IPS DF 6.9 (cell line): ENCODE results near the gene TAB2.
"Not testable (repeated sequence)": the region's sequence is repeated elsewhere in the genome, so short reads cannot be mapped to it uniquely, and the experiment has no call there.

Experiments
- DNase-seq: peaks from one replicate; pipeline ENCODE4 v3.0.0-alpha.2; 2013; ENCODE audit warnings: low read depth, low spot score
- H3K27ac ChIP-seq: one replicate; pipeline ENCODE4 v1.5.1; 2013; ENCODE audit warnings: low read length, control low read depth
- H3K27me3 ChIP-seq: 2 replicates; pipeline ENCODE4 v1.6.1; 2013; ENCODE audit warnings: mild to moderate bottlenecking, low read length; ENCODE audit not compliant: control insufficient read depth, insufficient read depth
- H3K36me3 ChIP-seq: 2 replicates; pipeline ENCODE4 v1.6.1; 2013; ENCODE audit warnings: low read length; ENCODE audit not compliant: control insufficient read depth, insufficient read depth
- H3K4me1 ChIP-seq: 2 replicates; pipeline ENCODE4 v1.6.1; 2013; ENCODE audit warnings: low read length; ENCODE audit not compliant: control insufficient read depth, insufficient read depth
- H3K4me3 ChIP-seq: 2 replicates; pipeline ENCODE4 v1.5.1; 2013; ENCODE audit warnings: mild to moderate bottlenecking, low read length
- H3K9me3 ChIP-seq: 2 replicates; pipeline ENCODE4 v1.6.1; 2013; ENCODE audit warnings: low read length, inconsistent platforms; ENCODE audit not compliant: control insufficient read depth, insufficient read depth
- WGBS: extraction: QIAGEN DNeasy Blood & Tissue Kit; methylation state at CpG from one replicate; pipeline ENCODE4 v1.1.7; 2013; ENCODE audit warnings: mixed read lengths, missing lambda C conversion rate; ENCODE audit not compliant: insufficient read length, insufficient coverage; 5-methylcytosine and 5-hydroxymethylcytosine counted together

TAB2 gene

GRCh38 chr6:149346078-149346477 is 28.6 kb downstream of the TAB2 start:
- no peaks in the 10 kb centered on the region for H3K36me3 ChIP-seq
- H3K4me3 ChIP-seq, result no peak overlapping the region
- no peak for DNase-seq
- no peaks in the 10 kb centered on the region for H3K27me3 ChIP-seq
- H3K9me3 ChIP-seq, result no peaks in the 10 kb centered on the region
- no peaks in the 10 kb centered on the region for H3K4me1 ChIP-seq
- no CpG with 5 or more reads among the region's 3 CpGs for WGBS
- no peak overlapping the region for H3K27ac ChIP-seq

- Histone ChIP-seq H3K27me3 (no peaks in the 10 kb centered on the region), H3K4me1 (no peaks in the 10 kb centered on the region), H3K27ac (no peak overlapping the region), H3K4me3 (no peak overlapping the region), H3K36me3 (no peaks in the 10 kb centered on the region), H3K9me3 (no peaks in the 10 kb centered on the region)
- DNase-seq, result no peak
- WGBS, result no CpG with 5 or more reads among the region's 2 CpGs
Measured at GRCh38 chr6:149347067-149347466, 29.6 kb downstream of the TAB2 start.

- not testable (repeated sequence) for H3K36me3 ChIP-seq, H3K27me3 ChIP-seq, H3K4me3 ChIP-seq, H3K4me1 ChIP-seq, H3K27ac ChIP-seq, DNase-seq, H3K9me3 ChIP-seq
- WGBS, result no CpG with 5 or more reads among the region's 6 CpGs
Measured at GRCh38 chr6:149349279-149349678, 31.8 kb downstream of the TAB2 start.

- H3K36me3 ChIP-seq, result no peaks in the 10 kb centered on the region
- no peak for DNase-seq
- no CpG with 5 or more reads among the region's 2 CpGs for WGBS
Measured at GRCh38 chr6:149354009-149354408, 36.5 kb downstream of the TAB2 start.

GRCh38 chr6:149356081-149356750 is 38.7 kb downstream of the TAB2 start:
- no peaks in the 10 kb centered on the region for H3K36me3 ChIP-seq
- H3K4me1 ChIP-seq, result no peaks in the 10 kb centered on the region
- no peak for DNase-seq
- no CpG with 5 or more reads among the region's 6 CpGs for WGBS
- no peaks in the 10 kb centered on the region for H3K27me3 ChIP-seq
- H3K4me3 ChIP-seq, result no peak overlapping the region
- no peak overlapping the region for H3K27ac ChIP-seq
- no peaks in the 10 kb centered on the region for H3K9me3 ChIP-seq

More at GRCh38 chr6:149354009-149354408, 36.5 kb downstream of the TAB2 start:
- Histone ChIP-seq H3K9me3 (no peaks in the 10 kb centered on the region), H3K4me1 (no peaks in the 10 kb centered on the region), H3K4me3 (no peak overlapping the region), H3K27ac (no peak overlapping the region), H3K27me3 (no peaks in the 10 kb centered on the region)

GRCh38 chr6:149357726-149358538 is 40.4 kb downstream of the TAB2 start:
- WGBS, result no CpG with 5 or more reads among the region's 17 CpGs

GRCh38 chr6:149359440-149359839 is 41.9 kb downstream of the TAB2 start:
- no peak overlapping the region for H3K4me3 ChIP-seq
- H3K27ac ChIP-seq, result no peak overlapping the region
- no peaks in the 10 kb centered on the region for H3K4me1 ChIP-seq
- no peaks in the 10 kb centered on the region for H3K27me3 ChIP-seq
- no peak for DNase-seq
- no peaks in the 10 kb centered on the region for H3K36me3 ChIP-seq
- no peaks in the 10 kb centered on the region for H3K9me3 ChIP-seq

More at GRCh38 chr6:149357726-149358538, 40.4 kb downstream of the TAB2 start:
- H3K27ac ChIP-seq, result no peak overlapping the region
- no peaks in the 10 kb centered on the region for H3K27me3 ChIP-seq
- H3K36me3 ChIP-seq, result no peaks in the 10 kb centered on the region
- H3K4me3 ChIP-seq, result no peak overlapping the region
- no peak for DNase-seq
- H3K9me3 ChIP-seq, result no peaks in the 10 kb centered on the region
- no peaks in the 10 kb centered on the region for H3K4me1 ChIP-seq

- no peaks in the 10 kb centered on the region for H3K27me3 ChIP-seq
- H3K9me3 ChIP-seq, result no peaks in the 10 kb centered on the region
- no peak overlapping the region for H3K4me3 ChIP-seq
- no peak for DNase-seq
- H3K4me1 ChIP-seq, result no peaks in the 10 kb centered on the region
- WGBS, result no CpG with 5 or more reads among the region's 3 CpGs
- H3K27ac ChIP-seq, result no peak overlapping the region
- H3K36me3 ChIP-seq, result no peaks in the 10 kb centered on the region
Measured at GRCh38 chr6:149360536-149360935, 43.0 kb downstream of the TAB2 start.

GRCh38 chr6:149362289-149362688 is 44.8 kb downstream of the TAB2 start:
- no peaks in the 10 kb centered on the region for H3K9me3 ChIP-seq
- WGBS, result no CpG with 5 or more reads among the region's 5 CpGs
- H3K36me3 ChIP-seq, result no peaks in the 10 kb centered on the region
- no peak for DNase-seq
- no peaks in the 10 kb centered on the region for H3K27me3 ChIP-seq
- H3K27ac ChIP-seq, result no peak overlapping the region
- H3K4me1 ChIP-seq, result no peaks in the 10 kb centered on the region
- no peak overlapping the region for H3K4me3 ChIP-seq

- no CpG with 5 or more reads among the region's 1 CpG for WGBS
- Histone ChIP-seq H3K4me1 (no peaks in the 10 kb centered on the region), H3K27ac (no peak overlapping the region), H3K4me3 (no peak overlapping the region), H3K27me3 (no peaks in the 10 kb centered on the region), H3K9me3 (no peaks in the 10 kb centered on the region), H3K36me3 (no peaks in the 10 kb centered on the region)
- no peak for DNase-seq
Measured at GRCh38 chr6:149363154-149363553, 45.6 kb downstream of the TAB2 start.

GRCh38 chr6:149364557-149364956 is 47.0 kb downstream of the TAB2 start:
- DNase-seq, result no peak
- H3K4me3 ChIP-seq, result no peak overlapping the region
- H3K36me3 ChIP-seq, result no peaks in the 10 kb centered on the region
- H3K9me3 ChIP-seq, result no peaks in the 10 kb centered on the region
- no peaks in the 10 kb centered on the region for H3K4me1 ChIP-seq
- no peaks in the 10 kb centered on the region for H3K27me3 ChIP-seq
- H3K27ac ChIP-seq, result no peak overlapping the region
- no CpG with 5 or more reads among the region's 2 CpGs for WGBS
